Prostate gland (tissue), 2 donors: Measurements from ENCODE around the gene CD209. TPM values are rescaled to one million over a fixed set of nuclear protein-coding genes. Genes with fewer than 3 reads are reported as not detected.

ENCODE experiments used
- DNase-seq: peaks from one replicate; pipeline ENCODE4 v3.0.0-alpha.2; 2019; ENCODE audit warnings: low spot score
- H3K27ac ChIP-seq, 2 donors: fragments of 200-600 bp; sonication (generic); 2 replicates each; pipeline ENCODE4 v1.5.1; 2017 to 2019
- H3K27me3 ChIP-seq: fragments of 200-600 bp; sonication (generic); replicated peaks from 2 replicates; pipeline ENCODE4 v1.5.1; 2019; ENCODE audit not compliant: insufficient read depth
- H3K36me3 ChIP-seq, 2 donors: fragments of 200-600 bp; sonication (generic); 1 replicate in 1 of 2; 2 replicates in 1 of 2; pipeline versions ENCODE4 v1.5.1 to v1.8.1; 2017 to 2019
- H3K4me1 ChIP-seq: fragments of 200-600 bp; sonication (generic); replicated peaks from 2 replicates; pipeline ENCODE4 v1.5.1; 2019
- H3K4me3 ChIP-seq, 2 donors: fragments of 200-600 bp; sonication (generic); 2 replicates each; pipeline ENCODE4 v1.5.1; 2017 to 2019
- H3K9me3 ChIP-seq: fragments of 200-600 bp; sonication (generic); 2 replicates; pipeline ENCODE4 v1.5.1; 2017
- CTCF ChIP-seq, 4 experiments: fragments of 200-600 bp in 2 of 4; fragments of 450-650 bp in 2 of 4; sonication (generic) in 2 of 4; IDR thresholded peaks; 1 replicate in 3 of 4; 2 replicates in 1 of 4; pipeline ENCODE4 v1.5.1; 2016 to 2019; ENCODE audit warnings: antibody characterized with exemption in 4 of 4, mild to moderate bottlenecking in 2 of 4, moderate library complexity in 2 of 4
- POLR2A ChIP-seq: fragments of 450-650 bp; IDR thresholded peaks from one replicate; pipeline ENCODE4 v1.6.1; 2016; ENCODE audit warnings: antibody characterized with exemption, mild to moderate bottlenecking
- POLR2AphosphoS5 ChIP-seq: sonication (generic); formaldehyde crosslinking; IDR thresholded peaks from one replicate; pipeline ENCODE4 v1.6.1; 2017; ENCODE audit warnings: antibody characterized with exemption
- WGBS: methylation state at CpG from one replicate; pipeline ENCODE4 v1.1.5; 2018; 5-methylcytosine and 5-hydroxymethylcytosine counted together
- intact Hi-C: fragments of 100-400 bp; cut with DNase I; formaldehyde crosslinking; loops from one replicate; pipeline ENCODE4 v1.14.2; 2022
- total RNA-seq, 2 donors: library from RNA; depleted of rRNA; stranded (reverse); fragments of >200 nt; gene quantifications; one replicate each; pipeline ENCODE4 v1.1.0, GENCODE V29; 2016

The CD209 gene
- total RNA-seq, 2 donors from 2014 or later, result 0.97 to 1.2 TPM

GRCh38 chr19:7720351-7720750 lies 27.0 kb downstream of the CD209 start:
- no peaks in the 10 kb centered on the region for H3K36me3 ChIP-seq
- DNase-seq, result no peak
- WGBS, result 61% methylated on average over 6 of the region's 6 CpGs
- H3K27me3 ChIP-seq, result no peaks in the 10 kb centered on the region
- H3K4me3 ChIP-seq, result no peak overlapping the region
- H3K27ac ChIP-seq, result no peak overlapping the region
- H3K4me1 ChIP-seq, result no peaks in the 10 kb centered on the region
- H3K9me3 ChIP-seq, result no peaks in the 10 kb centered on the region
- no peak for TF ChIP-seq POLR2AphosphoS5
- no peak for TF ChIP-seq POLR2A
- no peak for TF ChIP-seq CTCF (IDR thresholded peaks at IDR 0.05)
- intact Hi-C loops, result no loop called here

- intact Hi-C loops, result no loop called here
- TF ChIP-seq POLR2A (no peak), CTCF (IDR thresholded peaks at IDR 0.05) (no peak), POLR2AphosphoS5 (no peak)
- H3K36me3 ChIP-seq, result no peaks in the 10 kb centered on the region
- H3K4me3 ChIP-seq, result no peak overlapping the region
- WGBS, result 57% methylated on average over 8 of the region's 8 CpGs
- no peaks in the 10 kb centered on the region for H3K27me3 ChIP-seq
- no peaks in the 10 kb centered on the region for H3K4me1 ChIP-seq
- DNase-seq, result no peak
- no peaks in the 10 kb centered on the region for H3K9me3 ChIP-seq
- H3K27ac ChIP-seq, result no peak overlapping the region
Measured at GRCh38 chr19:7718668-7719067, 28.7 kb downstream of the CD209 start.

GRCh38 chr19:7716762-7717161 lies 30.6 kb downstream of the CD209 start:
- no peak for DNase-seq

GRCh38 chr19:7715671-7716070 lies 31.7 kb downstream of the CD209 start:
- WGBS, result 100% methylated on average over 1 of the region's 1 CpG

More at GRCh38 chr19:7716762-7717161, 30.6 kb downstream of the CD209 start:
- no peaks in the 10 kb centered on the region for H3K27me3 ChIP-seq
- TF ChIP-seq CTCF (IDR thresholded peaks at IDR 0.05) (no peak), POLR2AphosphoS5 (no peak), POLR2A (no peak)
- H3K9me3 ChIP-seq, result no peaks in the 10 kb centered on the region
- H3K36me3 ChIP-seq, result no peaks in the 10 kb centered on the region
- intact Hi-C loops, result no loop called here
- H3K4me1 ChIP-seq, result no peaks in the 10 kb centered on the region
- 92% methylated on average over 1 of the region's 1 CpG for WGBS
- no peak overlapping the region for H3K4me3 ChIP-seq
- H3K27ac ChIP-seq, result no peak overlapping the region

More at GRCh38 chr19:7715671-7716070, 31.7 kb downstream of the CD209 start:
- no peak overlapping the region for H3K4me3 ChIP-seq
- no peaks in the 10 kb centered on the region for H3K27me3 ChIP-seq
- no peak overlapping the region for H3K27ac ChIP-seq
- DNase-seq, result no peak
- no peaks in the 10 kb centered on the region for H3K9me3 ChIP-seq
- no peaks in the 10 kb centered on the region for H3K36me3 ChIP-seq
- H3K4me1 ChIP-seq, result no peaks in the 10 kb centered on the region
- no peak for TF ChIP-seq POLR2AphosphoS5
- TF ChIP-seq CTCF (IDR thresholded peaks at IDR 0.05), result no peak
- TF ChIP-seq POLR2A, result no peak
- intact Hi-C loops, result no loop called here
